HG03103 (cell line): ENCODE measurements around the gene GPR150.

Source experiments
- ATAC-seq: cut with Tn5 transposase; IDR thresholded peaks from one replicate; pipeline ENCODE4 v1.9.1; 2021; ENCODE audit warnings: low read depth; ENCODE audit not compliant: unreplicated experiment

The GPR150 gene

GRCh38 chr5:95647886-95648860, 28.3 kb downstream of the GPR150 start:
- no peak for ATAC-seq

DNA sequence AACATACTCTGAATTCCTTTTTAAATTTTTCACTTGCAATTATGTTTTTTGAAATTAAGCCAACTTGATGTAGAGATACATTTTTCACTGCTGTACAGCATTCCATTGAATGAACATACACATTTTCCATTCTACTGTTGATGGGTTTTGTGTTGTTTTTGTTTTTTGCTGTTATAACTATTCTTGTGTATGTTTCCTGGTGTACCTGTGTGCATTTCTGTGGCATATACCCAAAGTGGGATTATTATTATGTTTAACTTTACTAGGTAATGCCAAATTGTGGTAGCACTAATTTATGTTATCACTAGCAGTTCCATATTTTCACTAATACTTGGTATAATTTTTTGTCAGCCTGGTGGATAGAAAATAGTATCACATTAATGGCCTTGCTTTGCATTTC, 29.4 kb downstream of the GPR150 start:
- no peak for ATAC-seq

DNA sequence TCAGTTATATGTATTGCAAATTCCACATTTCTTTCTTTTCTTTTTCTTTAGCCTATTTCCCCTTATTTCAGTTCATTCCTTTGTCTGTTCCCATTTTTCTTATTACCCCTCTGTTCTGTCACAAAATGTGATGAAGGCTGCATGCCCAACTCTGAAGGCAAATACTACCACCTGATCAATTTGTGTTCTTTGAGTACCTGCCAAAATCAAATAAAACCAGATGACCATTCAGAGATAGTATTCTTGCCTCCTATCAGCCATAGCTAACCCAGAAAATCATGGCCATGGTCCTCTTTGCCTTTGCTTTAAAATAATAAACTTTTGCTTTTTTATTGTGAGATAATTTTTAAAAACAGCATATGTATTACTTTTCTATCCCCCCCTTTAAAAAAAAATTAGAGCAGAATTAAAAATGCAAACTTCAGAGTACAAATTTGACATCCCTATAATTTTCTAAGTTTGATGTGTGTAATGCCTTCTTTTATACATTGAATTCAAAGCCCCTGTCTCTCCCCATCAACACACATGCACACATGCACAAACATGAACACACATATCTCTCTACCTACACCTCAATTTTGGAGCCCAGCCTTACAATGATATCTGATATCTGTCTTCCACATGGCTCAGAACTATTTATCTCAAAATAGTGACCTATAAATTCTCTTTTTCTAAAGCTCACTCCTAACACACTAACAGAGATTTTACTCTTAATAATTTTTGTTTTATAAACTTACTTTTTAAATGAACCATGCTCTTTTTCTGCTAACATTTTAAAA, 30.1 kb downstream of the GPR150 start:
- no peak for ATAC-seq

DNA sequence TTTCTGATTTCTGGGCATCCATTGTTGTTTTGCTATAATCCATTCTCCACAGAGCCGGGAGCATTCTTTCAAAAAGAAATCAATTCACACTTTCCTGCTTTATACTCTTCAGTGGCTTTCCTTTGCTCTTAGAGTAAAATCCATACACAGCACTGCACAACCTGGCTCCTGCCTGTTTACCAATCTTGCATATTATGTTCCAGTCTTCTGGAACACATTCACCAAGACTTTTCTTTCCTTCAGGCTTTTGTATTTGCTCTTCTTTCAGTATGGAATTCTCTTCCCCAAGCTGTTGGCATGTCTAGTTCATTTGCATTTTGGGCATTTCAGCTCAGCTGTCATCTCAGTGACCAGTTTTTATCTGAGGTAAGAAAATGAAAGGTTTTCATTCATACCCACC, 33.0 kb downstream of the GPR150 start:
- ATAC-seq: no peak

DNA sequence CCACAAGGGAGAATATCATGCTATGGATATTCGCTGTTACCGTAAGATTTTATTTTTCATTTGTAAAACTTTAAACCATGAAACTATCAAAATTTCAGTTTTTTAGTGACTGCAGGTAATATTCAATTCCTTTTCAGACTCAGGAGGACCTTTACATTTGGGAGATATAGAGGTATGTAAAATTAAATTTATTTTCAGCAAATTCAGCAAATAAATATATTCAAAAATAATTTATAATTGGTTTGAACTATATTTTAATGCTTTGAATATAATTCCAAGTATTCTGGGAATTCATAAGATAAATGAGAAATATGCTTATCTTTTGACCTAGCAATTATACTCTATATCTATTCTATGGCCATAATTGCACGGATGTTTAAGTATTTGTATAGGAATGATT, 34.3 kb downstream of the GPR150 start:
- no peak for ATAC-seq

DNA sequence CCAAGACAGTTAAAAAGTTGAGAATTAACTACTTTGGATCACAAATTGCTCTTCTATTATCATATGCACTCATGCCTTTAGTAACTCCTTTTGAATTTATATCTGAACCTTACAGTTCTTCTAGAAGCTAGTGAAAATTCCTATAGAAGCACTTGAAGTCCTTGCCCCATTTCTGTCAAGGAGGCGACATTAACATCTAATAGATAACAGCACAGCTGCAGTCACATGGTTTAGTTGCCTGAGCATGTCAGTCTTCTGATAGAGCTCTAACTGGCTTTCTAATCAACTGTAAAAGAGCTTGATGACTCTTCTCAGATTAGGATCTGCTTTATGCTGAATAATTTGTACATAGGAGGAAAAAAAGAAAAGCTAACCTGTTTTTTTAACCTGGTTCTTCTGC, 35.7 kb downstream of the GPR150 start:
- ATAC-seq: no peak

GRCh38 chr5:95660060-95660459, 40.2 kb downstream of the GPR150 start:
- no peak for ATAC-seq

GRCh38 chr5:95662946-95663345, 43.1 kb downstream of the GPR150 start:
- ATAC-seq: no peak

- ATAC-seq: no peak
These were observed 44.4 kb downstream of the GPR150 start for GRCh38 chr5:95664204-95664786.

DNA sequence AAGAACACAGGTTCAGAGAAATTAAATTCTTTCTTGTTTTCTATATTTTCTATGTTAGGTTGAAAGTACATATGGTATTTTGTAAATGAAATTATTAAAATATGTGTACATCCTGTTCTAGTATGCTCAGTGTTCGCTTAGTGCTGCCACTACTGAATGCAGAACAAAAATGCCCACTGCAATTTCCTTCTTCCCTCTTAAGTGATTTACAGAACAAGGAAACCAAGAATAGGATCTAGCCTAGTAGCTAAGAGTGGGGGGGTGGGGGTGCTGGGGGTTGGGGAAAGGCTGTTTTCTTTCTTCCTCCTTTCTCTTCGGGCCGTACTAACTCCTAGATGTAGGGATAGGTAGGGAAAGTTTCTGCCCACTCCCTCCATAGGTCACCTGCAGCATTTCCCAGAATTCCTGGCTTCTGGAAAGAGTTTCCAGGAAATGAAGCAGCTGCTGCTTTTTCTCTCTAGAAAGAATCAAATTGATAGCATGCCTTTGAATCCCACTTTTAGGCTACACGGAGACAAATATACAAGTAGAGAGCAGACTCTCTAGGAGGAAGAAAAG, 47.3 kb downstream of the GPR150 start:
- no peak for ATAC-seq

DNA sequence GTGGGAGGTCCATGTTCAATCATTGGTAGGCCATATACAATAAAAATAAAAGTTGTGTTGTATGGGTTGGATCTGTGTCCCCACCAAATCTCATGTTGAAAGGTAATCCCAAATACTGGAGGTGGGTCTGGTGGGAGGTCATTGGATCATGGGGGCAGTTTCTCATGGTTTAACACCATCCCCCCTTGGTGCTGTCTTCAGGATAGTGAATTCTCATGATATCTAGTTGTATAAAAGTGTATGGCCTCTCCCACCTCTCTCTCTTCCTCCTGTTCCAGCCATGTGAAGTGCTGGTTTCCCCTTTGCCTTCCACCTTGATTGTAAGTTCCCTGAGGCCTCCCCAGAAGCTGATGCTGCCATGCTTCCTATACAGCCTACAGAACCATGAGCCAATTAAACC, 47.8 kb downstream of the GPR150 start:
- ATAC-seq: no peak

DNA sequence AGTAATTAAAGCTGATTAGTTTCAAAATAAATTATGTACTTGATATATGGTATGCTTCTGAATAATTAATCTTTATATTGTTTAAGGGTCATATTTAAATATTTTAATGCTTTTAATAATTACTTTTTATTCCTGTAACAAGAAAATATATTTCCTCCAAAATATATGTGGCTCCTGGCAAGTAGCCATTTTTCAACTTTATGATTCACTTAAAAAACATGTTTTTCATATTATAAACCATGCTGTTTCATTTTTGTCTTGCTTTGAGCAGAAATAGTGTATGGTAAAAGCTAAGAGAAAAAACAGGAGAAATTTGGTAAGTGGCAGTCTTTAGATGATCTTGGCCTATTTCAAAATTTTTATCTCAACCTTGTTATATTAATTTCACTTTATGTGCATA, 48.3 kb downstream of the GPR150 start:
- no peak for ATAC-seq

- ATAC-seq: no peak
These were observed 48.8 kb downstream of the GPR150 start for GRCh38 chr5:95668728-95669127.

DNA sequence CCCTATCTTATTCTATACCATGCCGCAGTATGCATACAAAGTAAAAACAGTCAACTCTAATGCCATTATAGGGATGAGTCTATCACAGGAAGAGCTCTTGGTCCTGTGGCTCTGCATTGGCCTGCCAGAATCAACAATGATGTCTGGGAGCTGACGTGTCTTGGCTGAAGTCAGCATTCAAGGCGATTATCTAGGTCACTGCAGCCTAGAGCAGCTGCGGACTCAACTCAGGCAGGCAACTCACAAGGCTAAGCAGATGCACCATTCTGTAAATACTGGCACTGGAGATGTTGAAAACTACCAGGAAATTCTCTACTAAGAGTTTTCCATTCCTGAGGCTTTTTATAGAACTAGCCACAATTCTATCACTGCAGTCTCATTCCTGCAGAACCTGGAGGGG, 49.7 kb downstream of the GPR150 start:
- no peak for ATAC-seq

DNA sequence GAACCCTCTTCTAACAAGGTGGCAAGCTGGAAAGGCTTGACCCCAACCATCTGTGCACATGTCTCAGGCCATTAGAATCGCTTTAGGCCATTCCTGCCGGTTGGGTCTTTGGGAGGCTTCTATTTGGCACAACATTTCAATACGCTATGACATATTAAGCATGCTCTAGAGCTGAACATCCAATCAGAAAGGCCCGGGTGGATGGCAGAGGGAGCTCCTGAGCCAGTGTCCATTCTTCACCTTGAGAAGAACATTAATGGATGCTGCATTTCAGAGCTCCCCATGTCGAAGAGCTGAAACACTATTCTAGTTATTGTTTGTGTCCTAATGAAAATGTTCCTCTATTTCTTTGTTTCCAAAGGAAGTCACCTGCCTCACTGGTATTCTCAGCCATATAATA, 50.1 kb downstream of the GPR150 start:
- ATAC-seq: no peak

DNA sequence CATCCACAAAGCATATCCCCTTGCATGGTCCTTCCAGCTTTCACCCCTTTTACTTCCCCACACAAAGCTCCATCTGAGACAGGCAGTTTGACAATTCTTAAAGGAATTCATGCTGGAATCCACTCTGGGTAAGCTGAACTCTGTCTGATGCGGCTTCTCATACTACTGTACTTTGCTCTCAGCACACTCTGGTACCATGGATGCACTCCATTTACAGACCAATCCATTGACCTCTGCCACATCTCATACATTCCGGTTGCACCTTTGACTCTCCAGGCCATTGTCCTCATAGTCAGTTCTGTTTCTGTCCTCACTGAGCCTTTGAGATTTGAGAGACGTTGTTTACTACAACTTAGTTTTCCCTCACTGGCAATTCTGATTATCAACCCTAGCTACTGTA, 50.7 kb downstream of the GPR150 start:
- ATAC-seq: no peak
